DND-41 (cell line): ENCODE results near the gene ZNF273.

Source experiments
- ATAC-seq: fragments of 200-7000 bp; cut with Tn5 transposase; 3 replicates; pipeline ENCODE4 v1.9.1; 2021; ENCODE audit warnings: low read depth; ENCODE audit not compliant: insufficient read depth
- DNase-seq: peaks from one replicate; pipeline ENCODE4 v3.0.0-alpha.2; 2020
- H2AFZ ChIP-seq: 2 replicates; pipeline ENCODE4 v1.6.0; 2012; ENCODE audit warnings: low read depth, low read length
- H3K27ac ChIP-seq: 2 replicates; pipeline ENCODE4 v1.5.1; 2012; ENCODE audit warnings: low read length, inconsistent platforms
- H3K27me3 ChIP-seq: fragments of 200-600 bp; sonication (generic); 2 replicates; pipeline ENCODE4 v1.6.0; 2012; ENCODE audit warnings: low read length, mild to moderate bottlenecking, inconsistent platforms; ENCODE audit not compliant: insufficient read depth, poor library complexity
- H3K36me3 ChIP-seq: 2 replicates; pipeline ENCODE4 v1.5.1; 2012; ENCODE audit warnings: low read length, inconsistent platforms; ENCODE audit not compliant: insufficient read depth
- H3K4me1 ChIP-seq: 2 replicates; pipeline ENCODE4 v1.5.1; 2012; ENCODE audit warnings: mild to moderate bottlenecking, low read length; ENCODE audit not compliant: insufficient read depth
- H3K4me2 ChIP-seq: 2 replicates; pipeline ENCODE4 v1.6.0; 2012; ENCODE audit warnings: mild to moderate bottlenecking, moderate library complexity, low read length, inconsistent platforms; ENCODE audit not compliant: insufficient read depth
- H3K4me3 ChIP-seq, 2 experiments: fragments of 200-600 bp in 1 of 2; shearing (Covaris generic) in 1 of 2; 2 replicates each; pipeline ENCODE4 v1.5.1; 2012 to 2016; ENCODE audit warnings: inconsistent platforms in 2 of 2, low read length in 2 of 2, mild to moderate bottlenecking in 2 of 2, low read depth in 1 of 2, moderate library complexity in 1 of 2
- H3K79me2 ChIP-seq: 2 replicates; pipeline ENCODE4 v1.6.0; 2012; ENCODE audit warnings: low read length, inconsistent platforms; ENCODE audit not compliant: insufficient read depth
- H3K9ac ChIP-seq: 2 replicates; pipeline ENCODE4 v1.6.0; 2012; ENCODE audit warnings: low read depth, mild to moderate bottlenecking, inconsistent platforms, low read length, moderate library complexity
- H3K9me3 ChIP-seq: 2 replicates; pipeline ENCODE4 v1.5.1; 2012; ENCODE audit warnings: low read length, moderate library complexity, mild to moderate bottlenecking, inconsistent platforms; ENCODE audit not compliant: insufficient read depth, severe bottlenecking
- H4K20me1 ChIP-seq: 2 replicates; pipeline ENCODE4 v1.6.0; 2012; ENCODE audit warnings: low read length; ENCODE audit not compliant: insufficient read depth
- CTCF ChIP-seq: IDR thresholded peaks from 2 replicates; pipeline ENCODE4 v1.5.1; 2012; ENCODE audit warnings: borderline replicate concordance, low read length, moderate library complexity, mild to moderate bottlenecking; ENCODE audit not compliant: poor library complexity, severe bottlenecking; ENCODE audit errors: extremely low read depth
- EZH2 ChIP-seq: IDR thresholded peaks from 3 replicates; pipeline ENCODE4 v1.6.1; 2012; ENCODE audit warnings: borderline replicate concordance, low read depth, mild to moderate bottlenecking, moderate library complexity, low read length, inconsistent platforms; ENCODE audit not compliant: severe bottlenecking

Gene ZNF273

GRCh38 chr7:64879800-64880199, 23.3 kb upstream of the ZNF273 start:
- Histone ChIP-seq H2AFZ (no peak overlapping the region), H3K27me3 (no peaks in the 10 kb centered on the region), H3K9ac (no peak overlapping the region), H3K36me3 (no peaks in the 10 kb centered on the region), H3K27ac (no peak overlapping the region), H3K4me3 (no peak overlapping the region), H4K20me1 (no peaks in the 10 kb centered on the region), H3K4me2 (no peak overlapping the region), H3K9me3 (peaks cover 80% of the 10 kb centered on the region), H3K4me1 (no peaks in the 10 kb centered on the region), H3K79me2 (no peaks in the 10 kb centered on the region)
- DNase-seq = no peak
- TF ChIP-seq CTCF (no peak), EZH2 (no peak)
- ATAC-seq = no peak

DNA sequence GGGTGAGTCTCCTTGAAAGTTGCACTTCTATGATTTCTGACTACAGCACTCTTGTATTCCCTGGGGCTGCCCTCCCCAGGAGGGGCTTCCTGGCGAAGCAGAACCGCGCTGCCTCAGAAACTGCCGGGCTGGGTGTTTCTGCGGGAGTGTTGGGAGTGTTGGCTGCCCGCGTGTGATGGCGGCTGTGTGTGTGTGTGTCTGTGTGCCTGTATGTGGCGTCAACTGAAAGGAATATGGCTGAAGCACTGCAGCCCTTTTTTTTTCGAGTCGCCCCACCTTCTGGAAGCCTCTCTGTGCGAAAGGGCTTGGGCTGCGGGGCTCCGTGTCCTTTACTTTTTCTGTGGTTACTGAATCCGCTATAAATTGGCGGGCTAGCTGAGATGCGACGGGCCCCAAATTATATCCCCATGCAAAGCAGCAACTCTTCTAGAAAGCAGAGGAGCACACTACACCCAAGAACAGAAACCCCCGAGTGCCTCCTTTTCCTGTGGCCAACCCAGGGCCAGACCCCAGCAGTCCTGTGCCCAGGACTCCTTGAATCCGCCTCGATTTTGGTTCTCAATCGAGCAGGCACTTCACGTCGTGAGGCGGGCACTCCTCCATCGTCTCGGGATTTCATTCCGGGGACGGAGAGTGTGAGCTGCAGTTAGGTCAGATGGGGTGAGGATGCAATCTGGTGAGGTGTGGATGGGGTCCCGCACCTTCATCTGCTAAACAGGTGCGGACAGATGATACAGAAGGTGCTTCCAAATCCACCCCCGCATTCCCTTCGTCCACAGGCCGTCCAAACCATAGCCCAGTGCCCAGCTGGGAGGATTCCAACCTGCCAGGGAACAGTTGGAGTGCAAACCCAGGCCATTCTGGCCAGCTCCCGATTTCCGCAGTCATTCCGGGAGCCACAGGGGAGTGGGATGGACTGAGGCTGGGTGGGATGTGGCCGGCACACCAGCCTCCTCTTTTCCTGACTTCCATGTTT, 22.5 kb upstream of the ZNF273 start:
- Histone ChIP-seq H2AFZ (no peak overlapping the region), H4K20me1 (no peaks in the 10 kb centered on the region), H3K27ac (no peak overlapping the region), H3K9me3 (peaks cover 72% of the 10 kb centered on the region), H3K4me2 (no peak overlapping the region), H3K79me2 (no peaks in the 10 kb centered on the region), H3K36me3 (no peaks in the 10 kb centered on the region), H3K4me3 (no peak overlapping the region), H3K9ac (no peak overlapping the region), H3K27me3 (no peaks in the 10 kb centered on the region), H3K4me1 (no peaks in the 10 kb centered on the region)
- no peak for DNase-seq
- ATAC-seq = no peak
- no peak for TF ChIP-seq EZH2
- TF ChIP-seq CTCF = no peak

- Histone ChIP-seq H3K79me2 (no peaks in the 10 kb centered on the region), H3K27ac (no peak overlapping the region), H3K36me3 (no peaks in the 10 kb centered on the region), H3K4me1 (no peaks in the 10 kb centered on the region), H3K9ac (no peak overlapping the region), H4K20me1 (no peaks in the 10 kb centered on the region), H3K4me3 (no peak overlapping the region), H3K4me2 (no peak overlapping the region), H3K27me3 (no peaks in the 10 kb centered on the region), H2AFZ (no peak overlapping the region), H3K9me3 (peaks cover 69% of the 10 kb centered on the region)
- TF ChIP-seq CTCF = no peak
- no peak for TF ChIP-seq EZH2
- DNase-seq (no peak), ATAC-seq (no peak)
Observed at GRCh38 chr7:64881461-64882287, 21.4 kb upstream of the ZNF273 start.
